ENCODE measurements around the gene SENP7.

- no peak for TF ChIP-seq YY1 (IDR thresholded peaks at IDR 0.05; ENCODE audit: insufficient read depth, insufficient read length)
- TF ChIP-seq ZNF274 (IDR thresholded peaks at IDR 0.05; ENCODE audit: low read depth, low read length): no peak
These were observed 131.2 kb downstream of the SENP7 start for GRCh38 chr3:101381809-101382208.
